Mammary epithelial cell (primary cell): Measurements from ENCODE around the gene ABCB11.
"Not testable (repeated sequence)": the region's sequence is repeated elsewhere in the genome, so short reads cannot be mapped to it uniquely, and the experiment has no call there.

ENCODE experiments used
- CTCF ChIP-seq, 2 donors: IDR thresholded peaks in 1 of 2; conservative IDR thresholded peaks in 1 of 2; 2 replicates each; pipeline ENCODE4 v1.5.1; 2011 to 2012; ENCODE audit warnings: inconsistent platforms in 2 of 2, low read length in 2 of 2, mild to moderate bottlenecking in 2 of 2, control low read depth in 1 of 2, low read depth in 1 of 2; ENCODE audit not compliant: insufficient read depth in 1 of 2; ENCODE audit errors: extremely low read depth in 1 of 2
- EZH2 ChIP-seq: IDR thresholded peaks from 2 replicates; pipeline ENCODE4 v1.6.1; 2012; ENCODE audit warnings: low read length, inconsistent platforms, borderline replicate concordance

- TF ChIP-seq CTCF (conservative IDR thresholded peaks at IDR 0.05 in 1 of 2, IDR thresholded peaks at IDR 0.05 in 1 of 2; ENCODE audit: extremely low read depth in 1 of 2, insufficient read depth in 1 of 2, low read depth in 1 of 2, low read length in 2 of 2); EZH2: not testable (repeated sequence)
Observed at GRCh38 chr2:168932174-168932573, 99.0 kb downstream of the ABCB11 start.
